SK-N-MC (cell line): ENCODE results near the gene B9D1.

Source experiments
- EZH2 ChIP-seq: fragments of 200-600 bp; sonication (generic); IDR thresholded peaks from one replicate; pipeline ENCODE4 v1.6.1; 2017; ENCODE audit warnings: antibody characterized with exemption
- POLR2AphosphoS5 ChIP-seq: IDR thresholded peaks from 2 replicates; pipeline ENCODE4 v1.6.1; 2012; ENCODE audit warnings: mild to moderate bottlenecking, low read depth, low read length, borderline replicate concordance

GRCh38 chr17:19295473-19296135, 66.9 kb downstream of the B9D1 start:
- TF ChIP-seq POLR2AphosphoS5, result no peak
- TF ChIP-seq EZH2, result no peak
